ENCODE measurements around the gene ARFIP2. TPM values are rescaled to one million over a fixed set of nuclear protein-coding genes. Genes with fewer than 3 reads are reported as not detected.

Gene ARFIP2
- total RNA-seq, 1 donor from 2014 or later, result 25.3 TPM

GRCh38 chr11:6485661-6486060, 4.5 kb upstream of the ARFIP2 start:
- FAIRE-seq, result no peak
- DNase-seq (ENCODE audit: low spot score in 2 of 2), result no peak

- no peak for DNase-seq (ENCODE audit: low spot score in 2 of 2)
- no peak for FAIRE-seq
Measured at GRCh38 chr11:6483015-6483414, 1.9 kb upstream of the ARFIP2 start.

GRCh38 chr11:6482441-6482840, 1.3 kb upstream of the ARFIP2 start:
- no peak for FAIRE-seq
- DNase-seq (ENCODE audit: low spot score in 2 of 2), result no peak

GRCh38 chr11:6481924-6482275, 769 bp upstream of the ARFIP2 start:
- DNase-seq (ENCODE audit: low spot score in 2 of 2) (no peak), FAIRE-seq (no peak)

GRCh38 chr11:6480299-6480914, 724 bp downstream of the ARFIP2 start:
- no peak for FAIRE-seq

GRCh38 chr11:6476571-6476970, 4.6 kb downstream of the ARFIP2 start:
- FAIRE-seq (no peak), DNase-seq (ENCODE audit: low spot score in 2 of 2) (no peak)

More at GRCh38 chr11:6480299-6480914, 724 bp downstream of the ARFIP2 start:
- no peak for DNase-seq (ENCODE audit: low spot score in 2 of 2)

- no peak for FAIRE-seq
- DNase-seq (ENCODE audit: low spot score in 2 of 2), result no peak
Measured at GRCh38 chr11:6475936-6476335, 5.2 kb downstream of the ARFIP2 start.

- no peak for DNase-seq (ENCODE audit: low spot score in 2 of 2)
- FAIRE-seq, result no peak
Measured at GRCh38 chr11:6474806-6475500, 6.2 kb downstream of the ARFIP2 start.

GRCh38 chr11:6474413-6474792, 6.7 kb downstream of the ARFIP2 start:
- no peak for FAIRE-seq
- DNase-seq (ENCODE audit: low spot score in 2 of 2), result no peak

GRCh38 chr11:6473451-6474412, 7.4 kb downstream of the ARFIP2 start, which contains the start of gene TRIM3:
Gene TRIM3 (minus strand): TSS chr11:6473941. CDS start chr11:6465695, 8,246 bp downstream.
- DNase-seq (ENCODE audit: low spot score in 2 of 2), result peak; percentile 98 to 99
- FAIRE-seq, result no peak

- no peak for FAIRE-seq
- DNase-seq (ENCODE audit: low spot score in 2 of 2), result no peak
Measured at GRCh38 chr11:6472934-6473333, 8.2 kb downstream of the ARFIP2 start.

GRCh38 chr11:6469599-6469998, 11.5 kb downstream of the ARFIP2 start:
- FAIRE-seq, result no peak
- no peak for DNase-seq (ENCODE audit: low spot score in 2 of 2)

- FAIRE-seq (peak; percentile 26), DNase-seq (ENCODE audit: low spot score in 2 of 2) (peak; percentile 84 to 91)
Measured at GRCh38 chr11:6468712-6469495, 12.2 kb downstream of the ARFIP2 start.

- FAIRE-seq (no peak), DNase-seq (ENCODE audit: low spot score in 2 of 2) (no peak)
Measured at GRCh38 chr11:6459099-6459450, 22.1 kb downstream of the ARFIP2 start.

- DNase-seq (ENCODE audit: low spot score in 2 of 2) (no peak), FAIRE-seq (no peak)
Measured at GRCh38 chr11:6458352-6459098, 22.6 kb downstream of the ARFIP2 start.

- no peak for DNase-seq (ENCODE audit: low spot score in 2 of 2)
- FAIRE-seq, result no peak
Measured at GRCh38 chr11:6457581-6458320, 23.4 kb downstream of the ARFIP2 start.

GRCh38 chr11:6456361-6457073, 24.6 kb downstream of the ARFIP2 start:
- no peak for DNase-seq (ENCODE audit: low spot score in 2 of 2)
- no peak for FAIRE-seq

- DNase-seq (ENCODE audit: low spot score in 2 of 2) (no peak), FAIRE-seq (no peak)
Measured at GRCh38 chr11:6455070-6455469, 26.1 kb downstream of the ARFIP2 start.

All from frontal cortex (tissue), 4 donors.